HepG2 (cell line): Measurements from ENCODE around the gene JMJD7. TPM values are rescaled to one million over a fixed set of nuclear protein-coding genes. Genes with fewer than 3 reads are reported as not detected.

Experiments used
- ATAC-seq: fragments of 200-7000 bp; cut with Tn5 transposase; 3 replicates; pipeline ENCODE4 v1.9.1; 2020; ENCODE audit warnings: mild to moderate bottlenecking, moderate library complexity
- BruUV-seq: library from RNA; stranded (reverse); fragments of 400-500 nt; replicated peaks from 2 replicates; lab custom pipeline; 2021; lab: Mats Ljungman, UMichigan
- CTCF ChIA-PET: fragments of 300-600 bp; formaldehyde crosslinking; extraction: SDS; loops from one replicate; lab custom pipeline; 2021; ENCODE audit warnings: low total read pairs, inconsistent platforms, low intra/inter-chr PET ratio; lab: Yijun Ruan, JAX
- POLR2A ChIA-PET: fragments of 350-600 bp; sonication (Branson Sonifier 250); formaldehyde crosslinking; loops from one replicate; lab custom pipeline; 2020; ENCODE audit warnings: antibody characterized with exemption, inconsistent platforms; lab: Yijun Ruan, JAX
- DNase-seq: peaks from one replicate; pipeline ENCODE4 v3.0.0-alpha.2; 2015; ENCODE audit warnings: low spot score
- FAIRE-seq: peaks from 3 replicates; lab custom pipeline; 2011; peaks lifted over from hg19 to GRCh38; lab: Jason Lieb, UNC
- H2AFZ ChIP-seq: one replicate; pipeline ENCODE4 v1.6.1; 2011; ENCODE audit warnings: low read length, inconsistent platforms
- H3K27ac ChIP-seq: fragments of 300-600 bp; 3 replicates; pipeline ENCODE4 v1.8.0; 2011; ENCODE audit warnings: mixed run types, mild to moderate bottlenecking, mixed read lengths, low read length, inconsistent platforms; ENCODE audit not compliant: insufficient read depth; ENCODE audit errors: extremely low read length
- H3K27me3 ChIP-seq, 2 experiments: fragments of 200-600 bp in 1 of 2; 2 replicates in 1 of 2; 3 replicates in 1 of 2; pipeline versions ENCODE4 v1.6.0 to v1.8.0; 2011; ENCODE audit warnings: low read length in 2 of 2, mild to moderate bottlenecking in 2 of 2, moderate library complexity in 2 of 2, inconsistent platforms in 1 of 2; ENCODE audit not compliant: insufficient read depth in 2 of 2, control insufficient read depth in 1 of 2
- H3K36me3 ChIP-seq, 2 experiments: fragments of 200-600 bp in 1 of 2; replicated peaks in 1 of 2; 2 replicates in 1 of 2; 3 replicates in 1 of 2; pipeline versions ENCODE4 v1.5.1 to v1.8.0; 2011; ENCODE audit warnings: low read length in 2 of 2, inconsistent platforms in 1 of 2; ENCODE audit not compliant: insufficient read depth in 2 of 2, control insufficient read depth in 1 of 2
- H3K4me1 ChIP-seq: 2 replicates; pipeline ENCODE4 v1.5.1; 2012; ENCODE audit warnings: low read length, inconsistent platforms; ENCODE audit not compliant: insufficient read depth
- H3K4me2 ChIP-seq: 2 replicates; pipeline ENCODE4 v1.6.0; 2011; ENCODE audit warnings: low read depth, low read length, inconsistent platforms
- H3K4me3 ChIP-seq, 3 experiments: fragments of 200-600 bp in 1 of 3; sonication (generic), shearing (Covaris generic) in 1 of 3; replicated peaks in 1 of 3; 2 replicates each; pipeline ENCODE4 v1.5.1; 2011 to 2016; ENCODE audit warnings: low read length in 3 of 3, inconsistent platforms in 2 of 3, low read depth in 2 of 3, mild to moderate bottlenecking in 2 of 3, control low read depth in 1 of 3, mixed read lengths in 1 of 3; ENCODE audit not compliant: insufficient read depth in 1 of 3
- H3K79me2 ChIP-seq: one replicate; pipeline ENCODE4 v1.6.1; 2011; ENCODE audit warnings: low read length, inconsistent platforms; ENCODE audit not compliant: insufficient read depth
- H3K9ac ChIP-seq: 2 replicates; pipeline ENCODE4 v1.6.0; 2011; ENCODE audit warnings: mild to moderate bottlenecking, low read depth, low read length, inconsistent platforms; ENCODE audit not compliant: insufficient read depth
- H3K9me3 ChIP-seq: 2 replicates; pipeline ENCODE4 v1.5.1; 2012; ENCODE audit warnings: mild to moderate bottlenecking, low read length
- H4K20me1 ChIP-seq: 2 replicates; pipeline ENCODE4 v1.6.0; 2011; ENCODE audit warnings: inconsistent platforms, mild to moderate bottlenecking, low read length, moderate library complexity; ENCODE audit not compliant: insufficient read depth
- FOXA1 ChIP-seq, 2 experiments: fragments of 450-650 bp in 1 of 2; sonication (generic) in 1 of 2; formaldehyde crosslinking in 1 of 2; IDR thresholded peaks; 2 replicates each; pipeline versions ENCODE4 v1.4.0 to v1.6.1; 2016 to 2020; ENCODE audit warnings: missing genetic modification reagents in 1 of 2
- IKZF1 ChIP-seq: fragments of 450-650 bp; IDR thresholded peaks from 2 replicates; pipeline ENCODE4 v1.7.1; 2016
- MIXL1 ChIP-seq: IDR thresholded peaks from 2 replicates; pipeline ENCODE4 v1.6.1; 2016
- PLRG1 ChIP-seq: fragments of 450-650 bp; conservative IDR thresholded peaks from 2 replicates; pipeline ENCODE4 v1.6.1; 2016
- ZFP1 ChIP-seq: IDR thresholded peaks from 2 replicates; pipeline ENCODE4 v1.6.1; 2016
- WGBS: methylation state at CpG from one replicate; pipeline ENCODE4 v1.1.6; 2017; ENCODE audit warnings: low lambda C conversion rate; 5-methylcytosine and 5-hydroxymethylcytosine counted together
- in situ Hi-C: cut with HindIII; loops from 2 replicates; pipeline ENCODE4 v1.10.0; 2017; ENCODE audit warnings: low pct_unique_long_range_greater_than_20kb; ENCODE audit not compliant: extremely low pct_ligation_motif_present
- intact Hi-C: fragments of 100-400 bp; cut with micrococcal nuclease; formaldehyde crosslinking; loops from one replicate; pipeline ENCODE4 v1.10.0; 2022; ENCODE audit not compliant: unreplicated experiment
- polyA plus RNA-seq, 8 experiments: library from polyadenylated mRNA; depleted of rRNA in 3 of 8; stranded (reverse) in 7 of 8; unstranded in 1 of 8; fragments of >200 nt; fragmentation: Illumina TruSeq in 4 of 8; extraction: Trizol in 4 of 8; gene quantifications; 2 replicates each; pipeline versions ENCODE4 v1.2.1 to v1.2.3, GENCODE V29; 2011 to 2016; ENCODE audit warnings: low read depth in 4 of 8, missing spikeins in 1 of 8, mixed read lengths in 1 of 8; ENCODE audit not compliant: insufficient read depth in 1 of 8
- total RNA-seq, 5 experiments: library from RNA; depleted of rRNA; stranded (reverse); fragments of >200 nt; fragmentation: Illumina TruSeq; extraction: Trizol; gene quantifications; 2 replicates each; pipeline ENCODE4 v1.2.3, GENCODE V29; 2016; ENCODE audit warnings: low read depth in 1 of 5
- TF ChIP-seq, protein P1 (sequence below): fragments of 450-650 bp; IDR thresholded peaks from 2 replicates; pipeline ENCODE4 v1.6.1; 2016
- TF ChIP-seq, protein P2 (sequence below): IDR thresholded peaks from 2 replicates; pipeline ENCODE4 v1.6.1; 2016; ENCODE audit warnings: low read depth

JMJD7 gene
- total and polyA plus RNA-seq, 2 of the 13 experiments (the other 11 are each of a cell fraction or from before 2014, with no cell fraction given) = 6.4 to 7.1 TPM

DNA sequence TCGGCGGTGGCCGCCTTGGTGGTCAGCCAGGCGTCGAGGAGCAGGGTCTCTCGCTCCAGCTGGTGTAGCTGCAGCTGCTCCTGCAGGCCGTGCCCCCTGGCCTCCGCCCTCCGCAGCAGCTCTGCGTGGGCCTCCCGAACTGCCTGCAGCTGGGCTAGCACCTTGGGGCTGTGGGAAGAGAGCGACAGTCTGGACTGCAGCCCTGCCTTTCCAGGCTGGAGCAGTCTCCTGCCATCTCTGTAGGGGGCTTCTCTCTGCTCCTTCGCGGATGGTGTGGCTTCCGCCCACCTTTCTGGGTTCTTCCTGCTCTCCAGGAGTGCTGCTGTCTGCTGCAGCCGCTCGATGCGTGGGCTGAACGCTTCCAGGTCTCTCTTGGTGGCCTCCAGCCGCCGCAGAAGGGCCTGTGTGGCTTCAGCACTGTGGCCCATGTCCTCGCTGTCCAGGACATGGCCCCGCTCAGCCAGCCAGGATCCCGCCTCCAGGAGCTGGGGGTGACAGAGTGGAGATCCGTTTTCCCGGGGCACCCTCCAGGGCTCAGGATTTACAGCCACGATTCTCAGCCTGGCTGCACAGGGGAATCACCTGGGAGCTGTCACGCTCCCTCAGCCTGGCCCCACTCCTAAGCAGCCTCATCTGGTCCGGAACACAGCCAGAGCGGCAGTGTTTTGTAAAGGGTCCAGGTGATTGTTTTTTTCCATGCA is 27.5 kb downstream of the JMJD7 start:
- no peak overlapping the region for H2AFZ ChIP-seq
- H3K4me3 ChIP-seq = no peak overlapping the region
- no peak overlapping the region for H3K27ac ChIP-seq
- no TSS peak for BruUV-seq
- TF ChIP-seq FOXA1 (IDR thresholded peaks at IDR 0.05) (no peak), FOXA1 (CRISPR knock-in tag; IDR thresholded peaks at IDR 0.05) (no peak), ZFP1 (CRISPR knock-in tag) (no peak)
- TF ChIP-seq, all 625 proteins: peak for 0
- FAIRE-seq (no peak), DNase-seq (no peak), ATAC-seq (no peak)
- Histone ChIP-seq H3K4me2 (no peak overlapping the region), H3K9ac (no peak overlapping the region), H4K20me1 (no peaks in the 10 kb centered on the region), H3K36me3 (no peaks in the 10 kb centered on the region), H3K79me2 (no peaks in the 10 kb centered on the region), H3K4me1 (peaks cover 27% of the 10 kb centered on the region), H3K27me3 (peaks cover 10 to 35% of the 10 kb centered on the region in 2 experiments; a peak in 4 of 5 replicates), H3K9me3 (no peaks in the 10 kb centered on the region)
- CTCF ChIA-PET = no interaction called here
- in situ Hi-C loops (no loop called here), intact Hi-C loops (no loop called here)
- 46% methylated on average over 18 of the region's 30 CpGs for WGBS
- POLR2A ChIA-PET = no interaction called here

DNA sequence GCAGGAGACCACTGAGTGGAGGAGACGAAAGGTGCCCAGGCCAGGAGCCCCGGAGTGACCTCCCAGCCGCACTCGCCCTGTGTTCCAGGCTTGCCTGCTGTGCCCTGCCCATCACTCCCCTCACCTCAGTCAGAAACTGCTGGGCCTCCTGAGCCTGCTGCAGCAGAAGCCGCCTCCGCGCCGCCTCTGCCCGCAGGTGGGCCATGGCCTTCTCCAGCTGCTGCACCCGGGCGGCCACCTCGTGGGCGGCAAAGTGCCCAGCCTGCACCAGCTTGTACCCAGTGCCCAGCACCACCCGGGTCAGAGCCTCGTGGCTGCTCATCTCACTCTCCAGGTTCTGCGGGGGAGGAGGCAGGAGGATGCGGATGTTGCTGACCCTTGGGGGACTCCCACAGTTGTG is 28.4 kb downstream of the JMJD7 start:
- no peaks in the 10 kb centered on the region for H3K9me3 ChIP-seq
- FAIRE-seq = no peak
- 65% methylated on average over 11 of the region's 17 CpGs for WGBS
- no TSS peak for BruUV-seq
- no peak for TF ChIP-seq IKZF1
- TF ChIP-seq, protein P1, sequence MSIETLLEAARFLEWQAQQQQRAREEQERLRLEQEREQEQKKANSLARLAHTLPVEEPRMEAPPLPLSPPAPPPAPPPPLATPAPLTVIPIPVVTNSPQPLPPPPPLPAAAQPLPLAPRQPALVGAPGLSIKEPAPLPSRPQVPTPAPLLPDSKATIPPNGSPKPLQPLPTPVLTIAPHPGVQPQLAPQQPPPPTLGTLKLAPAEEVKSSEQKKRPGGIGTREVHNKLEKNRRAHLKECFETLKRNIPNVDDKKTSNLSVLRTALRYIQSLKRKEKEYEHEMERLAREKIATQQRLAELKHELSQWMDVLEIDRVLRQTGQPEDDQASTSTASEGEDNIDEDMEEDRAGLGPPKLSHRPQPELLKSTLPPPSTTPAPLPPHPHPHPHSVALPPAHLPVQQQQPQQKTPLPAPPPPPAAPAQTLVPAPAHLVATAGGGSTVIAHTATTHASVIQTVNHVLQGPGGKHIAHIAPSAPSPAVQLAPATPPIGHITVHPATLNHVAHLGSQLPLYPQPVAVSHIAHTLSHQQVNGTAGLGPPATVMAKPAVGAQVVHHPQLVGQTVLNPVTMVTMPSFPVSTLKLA = no peak
- no peak for TF ChIP-seq MIXL1 (CRISPR knock-in tag)
- TF ChIP-seq, protein P2, sequence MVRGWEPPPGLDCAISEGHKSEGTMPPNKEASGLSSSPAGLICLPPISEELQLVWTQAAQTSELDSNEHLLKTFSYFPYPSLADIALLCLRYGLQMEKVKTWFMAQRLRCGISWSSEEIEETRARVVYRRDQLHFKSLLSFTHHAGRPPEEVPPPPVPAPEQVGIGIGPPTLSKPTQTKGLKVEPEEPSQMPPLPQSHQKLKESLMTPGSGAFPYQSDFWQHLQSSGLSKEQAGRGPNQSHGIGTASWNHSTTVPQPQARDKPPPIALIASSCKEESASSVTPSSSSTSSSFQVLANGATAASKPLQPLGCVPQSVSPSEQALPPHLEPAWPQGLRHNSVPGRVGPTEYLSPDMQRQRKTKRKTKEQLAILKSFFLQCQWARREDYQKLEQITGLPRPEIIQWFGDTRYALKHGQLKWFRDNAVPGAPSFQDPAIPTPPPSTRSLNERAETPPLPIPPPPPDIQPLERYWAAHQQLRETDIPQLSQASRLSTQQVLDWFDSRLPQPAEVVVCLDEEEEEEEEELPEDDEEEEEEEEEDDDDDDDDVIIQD (CRISPR knock-in tag) = no peak
- TF ChIP-seq PLRG1 = no peak
- intact Hi-C loops = no loop called here
- H2AFZ ChIP-seq = no peak overlapping the region
- H4K20me1 ChIP-seq = no peaks in the 10 kb centered on the region
- no peak overlapping the region for H3K4me2 ChIP-seq
- no peak overlapping the region for H3K4me3 ChIP-seq
- ChIA-PET CTCF (no interaction called here), POLR2A (no interaction called here)
- H3K4me1 ChIP-seq = peaks cover 29% of the 10 kb centered on the region
- no peaks in the 10 kb centered on the region for H3K79me2 ChIP-seq
- no peak overlapping the region for H3K9ac ChIP-seq
- in situ Hi-C loops = no loop called here
- no peak overlapping the region for H3K27ac ChIP-seq
- no peak for ATAC-seq
- H3K27me3 ChIP-seq = peaks cover 9 to 39% of the 10 kb centered on the region in 2 experiments; a peak in 4 of 5 replicates
- DNase-seq = no peak
- no peaks in the 10 kb centered on the region for H3K36me3 ChIP-seq
